HepG2 (cell line): ENCODE measurements around the gene PRKN. TPM values are rescaled to one million over a fixed set of nuclear protein-coding genes. Genes with fewer than 3 reads are reported as not detected.

Experiments
- ATAC-seq: fragments of 200-7000 bp; cut with Tn5 transposase; 3 replicates; pipeline ENCODE4 v1.9.1; 2020; ENCODE audit warnings: mild to moderate bottlenecking, moderate library complexity
- BruUV-seq: library from RNA; stranded (reverse); fragments of 400-500 nt; replicated peaks from 2 replicates; lab custom pipeline; 2021; lab: Mats Ljungman, UMichigan
- CTCF ChIA-PET: fragments of 300-600 bp; formaldehyde crosslinking; extraction: SDS; loops from one replicate; lab custom pipeline; 2021; ENCODE audit warnings: low total read pairs, inconsistent platforms, low intra/inter-chr PET ratio; lab: Yijun Ruan, JAX
- POLR2A ChIA-PET: fragments of 350-600 bp; sonication (Branson Sonifier 250); formaldehyde crosslinking; loops from one replicate; lab custom pipeline; 2020; ENCODE audit warnings: antibody characterized with exemption, inconsistent platforms; lab: Yijun Ruan, JAX
- DNase-seq: peaks from one replicate; pipeline ENCODE4 v3.0.0-alpha.2; 2015; ENCODE audit warnings: low spot score
- FAIRE-seq: peaks from 3 replicates; lab custom pipeline; 2011; peaks lifted over from hg19 to GRCh38; lab: Jason Lieb, UNC
- H2AFZ ChIP-seq: one replicate; pipeline ENCODE4 v1.6.1; 2011; ENCODE audit warnings: low read length, inconsistent platforms
- H3K27ac ChIP-seq: fragments of 300-600 bp; 3 replicates; pipeline ENCODE4 v1.8.0; 2011; ENCODE audit warnings: mixed run types, mild to moderate bottlenecking, mixed read lengths, low read length, inconsistent platforms; ENCODE audit not compliant: insufficient read depth; ENCODE audit errors: extremely low read length
- H3K27me3 ChIP-seq, 2 experiments: fragments of 200-600 bp in 1 of 2; 2 replicates in 1 of 2; 3 replicates in 1 of 2; pipeline versions ENCODE4 v1.6.0 to v1.8.0; 2011; ENCODE audit warnings: low read length in 2 of 2, mild to moderate bottlenecking in 2 of 2, moderate library complexity in 2 of 2, inconsistent platforms in 1 of 2; ENCODE audit not compliant: insufficient read depth in 2 of 2, control insufficient read depth in 1 of 2
- H3K36me3 ChIP-seq, 2 experiments: fragments of 200-600 bp in 1 of 2; replicated peaks in 1 of 2; 2 replicates in 1 of 2; 3 replicates in 1 of 2; pipeline versions ENCODE4 v1.5.1 to v1.8.0; 2011; ENCODE audit warnings: low read length in 2 of 2, inconsistent platforms in 1 of 2; ENCODE audit not compliant: insufficient read depth in 2 of 2, control insufficient read depth in 1 of 2
- H3K4me1 ChIP-seq: 2 replicates; pipeline ENCODE4 v1.5.1; 2012; ENCODE audit warnings: low read length, inconsistent platforms; ENCODE audit not compliant: insufficient read depth
- H3K4me2 ChIP-seq: 2 replicates; pipeline ENCODE4 v1.6.0; 2011; ENCODE audit warnings: low read depth, low read length, inconsistent platforms
- H3K4me3 ChIP-seq, 3 experiments: fragments of 200-600 bp in 1 of 3; sonication (generic), shearing (Covaris generic) in 1 of 3; replicated peaks in 1 of 3; 2 replicates each; pipeline ENCODE4 v1.5.1; 2011 to 2016; ENCODE audit warnings: low read length in 3 of 3, inconsistent platforms in 2 of 3, low read depth in 2 of 3, mild to moderate bottlenecking in 2 of 3, control low read depth in 1 of 3, mixed read lengths in 1 of 3; ENCODE audit not compliant: insufficient read depth in 1 of 3
- H3K79me2 ChIP-seq: one replicate; pipeline ENCODE4 v1.6.1; 2011; ENCODE audit warnings: low read length, inconsistent platforms; ENCODE audit not compliant: insufficient read depth
- H3K9ac ChIP-seq: 2 replicates; pipeline ENCODE4 v1.6.0; 2011; ENCODE audit warnings: mild to moderate bottlenecking, low read depth, low read length, inconsistent platforms; ENCODE audit not compliant: insufficient read depth
- H3K9me3 ChIP-seq: 2 replicates; pipeline ENCODE4 v1.5.1; 2012; ENCODE audit warnings: mild to moderate bottlenecking, low read length
- H4K20me1 ChIP-seq: 2 replicates; pipeline ENCODE4 v1.6.0; 2011; ENCODE audit warnings: inconsistent platforms, mild to moderate bottlenecking, low read length, moderate library complexity; ENCODE audit not compliant: insufficient read depth
- IRX3 ChIP-seq: sonication (generic); formaldehyde crosslinking; IDR thresholded peaks from 2 replicates; pipeline ENCODE4 v1.8.1; 2023; ENCODE audit warnings: mild to moderate bottlenecking, low read depth, missing genetic modification reagents, borderline replicate concordance
- KAT8 ChIP-seq: IDR thresholded peaks from 2 replicates; pipeline ENCODE4 v1.6.1; 2016; ENCODE audit warnings: missing genetic modification reagents, missing compliant biosample characterization
- MEIS1 ChIP-seq: sonication (generic); formaldehyde crosslinking; IDR thresholded peaks from 2 replicates; pipeline ENCODE4 v1.9.0; 2021; ENCODE audit warnings: mild to moderate bottlenecking, missing genetic modification reagents, moderate library complexity, borderline replicate concordance
- PAWR ChIP-seq: sonication (generic); formaldehyde crosslinking; IDR thresholded peaks from 2 replicates; pipeline ENCODE4 v1.4.0; 2020; ENCODE audit warnings: missing genetic modification reagents, mild to moderate bottlenecking, borderline replicate concordance
- RBM22 ChIP-seq: fragments of 200-400 bp; formaldehyde crosslinking; optimal IDR thresholded peaks from 2 replicates; pipeline ENCODE3; 2017; ENCODE audit warnings: mild to moderate bottlenecking, low read length, moderate library complexity
- SRSF4 ChIP-seq: fragments of 200-400 bp; formaldehyde crosslinking; IDR thresholded peaks from one replicate; pipeline ENCODE4 v1.6.1; 2018; ENCODE audit warnings: mild to moderate bottlenecking, low read depth, low read length, moderate library complexity; ENCODE audit not compliant: poor library complexity, severe bottlenecking
- ZNF501 ChIP-seq: sonication (generic); formaldehyde crosslinking; IDR thresholded peaks from 2 replicates; pipeline ENCODE4 v1.5.1; 2020; ENCODE audit warnings: mild to moderate bottlenecking, moderate library complexity, missing genetic modification reagents
- ZNF543 ChIP-seq: sonication (generic); formaldehyde crosslinking; IDR thresholded peaks from 2 replicates; pipeline ENCODE4 v1.4.0; 2020; ENCODE audit warnings: mild to moderate bottlenecking, missing genetic modification reagents
- ZNF557 ChIP-seq: sonication (generic); formaldehyde crosslinking; IDR thresholded peaks from 2 replicates; pipeline ENCODE4 v1.4.0; 2020; ENCODE audit warnings: missing genetic modification reagents
- ZNF563 ChIP-seq: sonication (generic); formaldehyde crosslinking; IDR thresholded peaks from 2 replicates; pipeline ENCODE4 v1.8.0; 2022; ENCODE audit warnings: mild to moderate bottlenecking, moderate library complexity, missing genetic modification reagents
- ZNF644 ChIP-seq: IDR thresholded peaks from 2 replicates; pipeline ENCODE4 v1.6.1; 2016; ENCODE audit warnings: low read depth
- WGBS: methylation state at CpG from one replicate; pipeline ENCODE4 v1.1.6; 2017; ENCODE audit warnings: low lambda C conversion rate; 5-methylcytosine and 5-hydroxymethylcytosine counted together
- in situ Hi-C: cut with HindIII; loops from 2 replicates; pipeline ENCODE4 v1.10.0; 2017; ENCODE audit warnings: low pct_unique_long_range_greater_than_20kb; ENCODE audit not compliant: extremely low pct_ligation_motif_present
- intact Hi-C: fragments of 100-400 bp; cut with micrococcal nuclease; formaldehyde crosslinking; loops from one replicate; pipeline ENCODE4 v1.10.0; 2022; ENCODE audit not compliant: unreplicated experiment
- polyA plus RNA-seq, 8 experiments: library from polyadenylated mRNA; depleted of rRNA in 3 of 8; stranded (reverse) in 7 of 8; unstranded in 1 of 8; fragments of >200 nt; fragmentation: Illumina TruSeq in 4 of 8; extraction: Trizol in 4 of 8; gene quantifications; 2 replicates each; pipeline versions ENCODE4 v1.2.1 to v1.2.3, GENCODE V29; 2011 to 2016; ENCODE audit warnings: low read depth in 4 of 8, missing spikeins in 1 of 8, mixed read lengths in 1 of 8; ENCODE audit not compliant: insufficient read depth in 1 of 8
- total RNA-seq, 5 experiments: library from RNA; depleted of rRNA; stranded (reverse); fragments of >200 nt; fragmentation: Illumina TruSeq; extraction: Trizol; gene quantifications; 2 replicates each; pipeline ENCODE4 v1.2.3, GENCODE V29; 2016; ENCODE audit warnings: low read depth in 1 of 5
- TF ChIP-seq, protein P1 (sequence below): sonication (generic); formaldehyde crosslinking; conservative IDR thresholded peaks from 2 replicates; pipeline ENCODE4 v1.5.0; 2020; ENCODE audit warnings: missing genetic modification reagents
- TF ChIP-seq, protein P2 (sequence below): sonication (generic); formaldehyde crosslinking; IDR thresholded peaks from 2 replicates; pipeline ENCODE4 v1.5.0; 2020; ENCODE audit warnings: missing genetic modification reagents
- TF ChIP-seq, protein P3 (sequence below): sonication (generic); formaldehyde crosslinking; IDR thresholded peaks from 2 replicates; pipeline ENCODE4 v1.5.0; 2020; ENCODE audit warnings: mild to moderate bottlenecking, missing genetic modification reagents
- TF ChIP-seq, protein P4 (sequence below), 2 experiments: IDR thresholded peaks; 2 replicates each; pipeline ENCODE4 v1.6.1; 2011 to 2012; ENCODE audit warnings: low read length in 2 of 2, borderline replicate concordance in 1 of 2, low read depth in 1 of 2, mild to moderate bottlenecking in 1 of 2, moderate library complexity in 1 of 2
- TF ChIP-seq, protein P5 (sequence below): sonication (generic); formaldehyde crosslinking; IDR thresholded peaks from 2 replicates; pipeline ENCODE4 v1.4.0; 2020; ENCODE audit warnings: missing genetic modification reagents

PRKN gene
- total and polyA plus RNA-seq, 2 of the 13 experiments (the other 11 are each of a cell fraction or from before 2014, with no cell fraction given) = 0.31 to 0.44 TPM

DNA sequence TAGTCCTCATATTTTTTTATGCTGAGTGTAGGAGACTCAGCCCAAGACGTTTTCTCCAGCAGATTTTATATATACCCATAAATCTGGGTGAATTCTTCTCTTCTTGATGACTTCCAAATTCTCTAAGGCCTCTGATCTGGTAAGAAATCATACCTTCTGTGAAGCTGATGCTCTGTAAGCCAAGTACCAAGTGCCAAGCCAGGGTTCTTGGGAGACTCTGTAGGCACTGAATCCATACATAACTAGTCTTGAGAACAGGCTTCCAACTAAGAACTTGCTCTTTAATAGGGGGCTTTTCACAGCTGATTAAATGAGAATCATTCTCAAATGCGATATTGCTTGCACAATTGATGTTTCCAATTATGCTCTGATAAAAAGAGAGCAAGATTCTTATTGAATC, 87.6 kb downstream of the PRKN start:
- no peaks in the 10 kb centered on the region for H3K36me3 ChIP-seq
- DNase-seq (no peak), ATAC-seq (no peak), FAIRE-seq (no peak)
- H3K9me3 ChIP-seq = peaks cover 5% of the 10 kb centered on the region; the same call in 1 of the 2 replicates
- H3K79me2 ChIP-seq = no peaks in the 10 kb centered on the region
- in situ Hi-C loops = no loop called here
- H4K20me1 ChIP-seq = no peaks in the 10 kb centered on the region
- no peaks in the 10 kb centered on the region for H3K27me3 ChIP-seq
- intact Hi-C loops = no loop called here
- H3K9ac ChIP-seq = no peak overlapping the region
- H3K27ac ChIP-seq = no peak overlapping the region
- BruUV-seq = no TSS peak
- H3K4me2 ChIP-seq = no peak overlapping the region
- CTCF ChIA-PET = no interaction called here
- POLR2A ChIA-PET = no interaction called here
- no peaks in the 10 kb centered on the region for H3K4me1 ChIP-seq
- 0% methylated on average over 2 of the region's 2 CpGs for WGBS
- H2AFZ ChIP-seq = no peak overlapping the region
- H3K4me3 ChIP-seq = no peak overlapping the region
- TF ChIP-seq MEIS1 = no peak
- no peak for TF ChIP-seq SRSF4
- no peak for TF ChIP-seq ZNF543 (CRISPR knock-in tag)
- no peak for TF ChIP-seq ZNF557 (CRISPR knock-in tag)
- TF ChIP-seq, protein P1, sequence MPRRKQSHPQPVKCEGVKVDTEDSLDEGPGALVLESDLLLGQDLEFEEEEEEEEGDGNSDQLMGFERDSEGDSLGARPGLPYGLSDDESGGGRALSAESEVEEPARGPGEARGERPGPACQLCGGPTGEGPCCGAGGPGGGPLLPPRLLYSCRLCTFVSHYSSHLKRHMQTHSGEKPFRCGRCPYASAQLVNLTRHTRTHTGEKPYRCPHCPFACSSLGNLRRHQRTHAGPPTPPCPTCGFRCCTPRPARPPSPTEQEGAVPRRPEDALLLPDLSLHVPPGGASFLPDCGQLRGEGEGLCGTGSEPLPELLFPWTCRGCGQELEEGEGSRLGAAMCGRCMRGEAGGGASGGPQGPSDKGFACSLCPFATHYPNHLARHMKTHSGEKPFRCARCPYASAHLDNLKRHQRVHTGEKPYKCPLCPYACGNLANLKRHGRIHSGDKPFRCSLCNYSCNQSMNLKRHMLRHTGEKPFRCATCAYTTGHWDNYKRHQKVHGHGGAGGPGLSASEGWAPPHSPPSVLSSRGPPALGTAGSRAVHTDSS (CRISPR knock-in tag) = no peak
- TF ChIP-seq ZNF644 = no peak
- TF ChIP-seq, protein P2, sequence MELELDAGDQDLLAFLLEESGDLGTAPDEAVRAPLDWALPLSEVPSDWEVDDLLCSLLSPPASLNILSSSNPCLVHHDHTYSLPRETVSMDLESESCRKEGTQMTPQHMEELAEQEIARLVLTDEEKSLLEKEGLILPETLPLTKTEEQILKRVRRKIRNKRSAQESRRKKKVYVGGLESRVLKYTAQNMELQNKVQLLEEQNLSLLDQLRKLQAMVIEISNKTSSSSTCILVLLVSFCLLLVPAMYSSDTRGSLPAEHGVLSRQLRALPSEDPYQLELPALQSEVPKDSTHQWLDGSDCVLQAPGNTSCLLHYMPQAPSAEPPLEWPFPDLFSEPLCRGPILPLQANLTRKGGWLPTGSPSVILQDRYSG (CRISPR knock-in tag) = no peak
- TF ChIP-seq ZNF501 (CRISPR knock-in tag) = no peak
- TF ChIP-seq PAWR = no peak
- TF ChIP-seq, protein P3, sequence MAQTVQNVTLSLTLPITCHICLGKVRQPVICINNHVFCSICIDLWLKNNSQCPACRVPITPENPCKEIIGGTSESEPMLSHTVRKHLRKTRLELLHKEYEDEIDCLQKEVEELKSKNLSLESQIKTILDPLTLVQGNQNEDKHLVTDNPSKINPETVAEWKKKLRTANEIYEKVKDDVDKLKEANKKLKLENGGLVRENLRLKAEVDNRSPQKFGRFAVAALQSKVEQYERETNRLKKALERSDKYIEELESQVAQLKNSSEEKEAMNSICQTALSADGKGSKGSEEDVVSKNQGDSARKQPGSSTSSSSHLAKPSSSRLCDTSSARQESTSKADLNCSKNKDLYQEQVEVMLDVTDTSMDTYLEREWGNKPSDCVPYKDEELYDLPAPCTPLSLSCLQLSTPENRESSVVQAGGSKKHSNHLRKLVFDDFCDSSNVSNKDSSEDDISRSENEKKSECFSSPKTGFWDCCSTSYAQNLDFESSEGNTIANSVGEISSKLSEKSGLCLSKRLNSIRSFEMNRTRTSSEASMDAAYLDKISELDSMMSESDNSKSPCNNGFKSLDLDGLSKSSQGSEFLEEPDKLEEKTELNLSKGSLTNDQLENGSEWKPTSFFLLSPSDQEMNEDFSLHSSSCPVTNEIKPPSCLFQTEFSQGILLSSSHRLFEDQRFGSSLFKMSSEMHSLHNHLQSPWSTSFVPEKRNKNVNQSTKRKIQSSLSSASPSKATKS = no peak
- TF ChIP-seq, protein P4, sequence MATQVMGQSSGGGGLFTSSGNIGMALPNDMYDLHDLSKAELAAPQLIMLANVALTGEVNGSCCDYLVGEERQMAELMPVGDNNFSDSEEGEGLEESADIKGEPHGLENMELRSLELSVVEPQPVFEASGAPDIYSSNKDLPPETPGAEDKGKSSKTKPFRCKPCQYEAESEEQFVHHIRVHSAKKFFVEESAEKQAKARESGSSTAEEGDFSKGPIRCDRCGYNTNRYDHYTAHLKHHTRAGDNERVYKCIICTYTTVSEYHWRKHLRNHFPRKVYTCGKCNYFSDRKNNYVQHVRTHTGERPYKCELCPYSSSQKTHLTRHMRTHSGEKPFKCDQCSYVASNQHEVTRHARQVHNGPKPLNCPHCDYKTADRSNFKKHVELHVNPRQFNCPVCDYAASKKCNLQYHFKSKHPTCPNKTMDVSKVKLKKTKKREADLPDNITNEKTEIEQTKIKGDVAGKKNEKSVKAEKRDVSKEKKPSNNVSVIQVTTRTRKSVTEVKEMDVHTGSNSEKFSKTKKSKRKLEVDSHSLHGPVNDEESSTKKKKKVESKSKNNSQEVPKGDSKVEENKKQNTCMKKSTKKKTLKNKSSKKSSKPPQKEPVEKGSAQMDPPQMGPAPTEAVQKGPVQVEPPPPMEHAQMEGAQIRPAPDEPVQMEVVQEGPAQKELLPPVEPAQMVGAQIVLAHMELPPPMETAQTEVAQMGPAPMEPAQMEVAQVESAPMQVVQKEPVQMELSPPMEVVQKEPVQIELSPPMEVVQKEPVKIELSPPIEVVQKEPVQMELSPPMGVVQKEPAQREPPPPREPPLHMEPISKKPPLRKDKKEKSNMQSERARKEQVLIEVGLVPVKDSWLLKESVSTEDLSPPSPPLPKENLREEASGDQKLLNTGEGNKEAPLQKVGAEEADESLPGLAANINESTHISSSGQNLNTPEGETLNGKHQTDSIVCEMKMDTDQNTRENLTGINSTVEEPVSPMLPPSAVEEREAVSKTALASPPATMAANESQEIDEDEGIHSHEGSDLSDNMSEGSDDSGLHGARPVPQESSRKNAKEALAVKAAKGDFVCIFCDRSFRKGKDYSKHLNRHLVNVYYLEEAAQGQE (IDR thresholded peaks at IDR 0.05; ENCODE audit: borderline replicate concordance in 1 of 2, low read depth in 1 of 2, low read length in 2 of 2) = no peak
- TF ChIP-seq, protein P5, sequence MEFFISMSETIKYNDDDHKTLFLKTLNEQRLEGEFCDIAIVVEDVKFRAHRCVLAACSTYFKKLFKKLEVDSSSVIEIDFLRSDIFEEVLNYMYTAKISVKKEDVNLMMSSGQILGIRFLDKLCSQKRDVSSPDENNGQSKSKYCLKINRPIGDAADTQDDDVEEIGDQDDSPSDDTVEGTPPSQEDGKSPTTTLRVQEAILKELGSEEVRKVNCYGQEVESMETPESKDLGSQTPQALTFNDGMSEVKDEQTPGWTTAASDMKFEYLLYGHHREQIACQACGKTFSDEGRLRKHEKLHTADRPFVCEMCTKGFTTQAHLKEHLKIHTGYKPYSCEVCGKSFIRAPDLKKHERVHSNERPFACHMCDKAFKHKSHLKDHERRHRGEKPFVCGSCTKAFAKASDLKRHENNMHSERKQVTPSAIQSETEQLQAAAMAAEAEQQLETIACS (CRISPR knock-in tag) = no peak
- no peak for TF ChIP-seq RBM22
- no peak for TF ChIP-seq KAT8 (CRISPR knock-in tag)
- TF ChIP-seq ZNF563 (CRISPR knock-in tag) = no peak
- TF ChIP-seq IRX3 (CRISPR knock-in tag) = no peak
